DMS114 treated with DMSO at 0.1 percent for 48 hours (cell line): ENCODE data around the gene ZNF582.
"Not testable (repeated sequence)": the region's sequence is repeated elsewhere in the genome, so short reads cannot be mapped to it uniquely, and the experiment has no call there.

Experiments
- DNase-seq: peaks from one replicate; lab custom pipeline; 2025; ENCODE audit not compliant: unreplicated experiment; lab: John Stamatoyannopoulos, UW

Gene ZNF582

DNA sequence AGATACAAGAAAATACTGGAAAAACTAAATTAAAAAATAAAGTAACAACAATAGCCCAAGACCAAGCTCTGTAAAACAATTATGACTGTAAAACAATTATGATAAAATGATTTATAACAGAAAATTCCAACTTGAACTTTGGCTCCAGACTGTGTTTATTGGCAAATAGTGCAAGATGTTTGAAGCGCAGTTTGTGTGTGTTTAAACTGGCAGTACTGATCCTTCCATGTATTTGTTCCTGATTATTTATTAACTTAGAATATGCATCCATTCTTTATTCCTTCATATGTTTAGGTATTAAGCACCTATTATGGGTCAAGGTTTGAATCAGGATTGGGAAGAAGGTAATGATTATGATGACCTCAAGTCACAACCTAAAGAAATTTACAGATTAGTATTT lies 37.8 kb downstream of the ZNF582 start:
- no peak for DNase-seq

GRCh38 chr19:56351208-56351607 lies 42.1 kb downstream of the ZNF582 start:
- no peak for DNase-seq

GRCh38 chr19:56350416-56351045 lies 42.8 kb downstream of the ZNF582 start:
- no peak for DNase-seq

- no peak for DNase-seq
Observed at GRCh38 chr19:56348289-56348877, 45.0 kb downstream of the ZNF582 start.

DNA sequence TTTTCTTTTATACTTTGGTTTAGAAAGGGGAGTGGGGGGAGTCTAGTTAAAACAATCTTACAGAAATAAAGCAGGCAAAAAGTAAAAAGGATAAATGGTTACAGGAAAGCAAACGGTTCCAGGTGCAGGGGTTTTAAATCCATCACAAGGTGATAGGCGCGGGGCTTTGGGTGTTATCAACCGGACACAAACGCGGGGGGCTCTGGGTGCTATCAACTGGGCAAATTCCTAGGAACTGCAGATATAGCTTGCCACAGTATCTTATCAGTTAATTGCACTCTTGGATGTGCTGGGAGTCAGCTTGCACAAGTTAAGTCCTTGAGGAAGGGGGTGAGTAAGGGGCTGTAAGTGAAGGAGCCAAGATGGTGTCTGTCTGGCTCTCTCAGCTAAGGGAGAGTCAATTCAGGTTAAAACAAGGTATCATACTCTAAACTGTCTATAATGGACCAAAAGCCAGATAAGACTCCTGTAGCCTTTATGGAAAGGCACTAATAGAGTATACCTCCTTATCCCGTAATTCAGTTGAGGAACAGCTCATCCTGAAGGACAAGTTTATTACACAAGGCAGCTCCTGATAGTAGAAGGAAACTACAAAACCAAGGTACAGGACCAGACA lies 46.1 kb downstream of the ZNF582 start:
- DNase-seq = no peak

DNA sequence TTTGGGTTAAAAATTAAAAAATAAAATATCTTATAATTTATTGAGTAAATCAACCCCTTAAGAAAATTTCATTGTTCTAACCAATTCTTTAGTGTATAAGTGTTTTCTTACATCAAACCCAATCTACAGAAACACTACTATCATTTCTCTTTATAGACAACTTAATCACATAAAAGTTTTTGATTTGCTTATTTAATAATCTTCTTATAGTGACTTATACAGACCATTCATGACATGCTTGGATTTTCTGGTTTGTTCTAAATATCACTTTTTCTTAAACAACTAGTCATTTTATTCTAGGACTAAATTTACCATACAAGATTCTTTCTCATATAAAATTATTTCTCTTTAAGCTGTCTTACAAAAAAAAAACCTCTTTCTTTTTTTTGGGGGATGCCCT lies 51.4 kb downstream of the ZNF582 start:
- no peak for DNase-seq

GRCh38 chr19:56339031-56339430 lies 54.3 kb downstream of the ZNF582 start:
- not testable (repeated sequence) for DNase-seq

- DNase-seq = not testable (repeated sequence)
Observed at GRCh38 chr19:56337077-56337476, 56.3 kb downstream of the ZNF582 start.

DNA sequence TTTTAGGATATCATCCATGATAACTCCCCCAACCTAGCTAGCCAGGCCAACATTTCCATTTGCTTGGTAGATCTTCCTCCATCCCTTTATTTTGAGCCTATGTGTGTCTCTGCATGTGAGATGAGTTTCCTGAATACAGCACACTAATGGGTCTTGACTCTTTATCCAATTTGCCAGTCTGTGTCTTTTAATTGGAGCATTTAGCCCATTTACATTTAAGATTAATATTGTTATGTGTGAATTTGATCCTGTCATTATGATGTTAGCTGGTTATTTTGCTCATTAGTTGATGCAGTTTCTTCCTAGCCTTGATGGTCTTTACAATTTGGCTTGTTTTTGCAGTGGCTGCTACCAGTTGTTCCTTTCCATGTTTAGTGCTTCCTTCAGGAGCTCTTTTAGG lies 58.0 kb downstream of the ZNF582 start:
- not testable (repeated sequence) for DNase-seq

DNA sequence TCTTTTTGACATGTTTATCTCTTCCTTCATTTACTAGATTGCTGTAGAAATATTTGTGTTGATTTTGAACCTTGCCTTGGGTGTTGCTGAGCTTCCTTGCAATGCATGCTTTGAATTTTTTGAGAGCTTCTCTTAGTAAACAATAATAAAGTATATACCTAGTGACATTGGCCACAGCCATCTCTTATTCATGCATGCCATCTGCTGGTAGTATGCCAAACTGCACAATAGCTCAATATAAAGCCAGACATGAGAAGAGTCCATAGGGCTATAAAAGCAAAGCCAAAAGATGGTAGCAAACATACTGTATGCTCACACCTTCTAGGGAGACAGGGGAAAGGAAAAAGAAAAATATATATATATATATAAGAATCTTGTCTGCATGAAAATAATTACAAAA lies 59.8 kb downstream of the ZNF582 start:
- DNase-seq = peak; percentile 70
